Suprapubic skin (tissue), 4 donors: ENCODE results near the gene MSN. TPM values are rescaled to one million over a fixed set of nuclear protein-coding genes. Genes with fewer than 3 reads are reported as not detected.

Source experiments
- DNase-seq, 2 donors: peaks; one replicate each; pipeline ENCODE4 v3.0.0-alpha.2; 2019; ENCODE audit warnings: low spot score in 2 of 2
- H3K27ac ChIP-seq: fragments of 200-600 bp; sonication (generic); one replicate; pipeline ENCODE4 v1.5.1; 2019
- H3K27me3 ChIP-seq: fragments of 200-600 bp; sonication (generic); one replicate; pipeline ENCODE4 v1.5.1; 2019
- H3K36me3 ChIP-seq: fragments of 200-600 bp; sonication (generic); one replicate; pipeline ENCODE4 v1.5.1; 2019
- H3K4me1 ChIP-seq: fragments of 200-600 bp; sonication (generic); one replicate; pipeline ENCODE4 v1.5.1; 2019
- H3K4me3 ChIP-seq: fragments of 200-600 bp; sonication (generic); one replicate; pipeline ENCODE4 v1.5.1; 2019; ENCODE audit warnings: mild to moderate bottlenecking
- H3K9me3 ChIP-seq: fragments of 200-600 bp; sonication (generic); one replicate; pipeline ENCODE4 v1.5.1; 2019
- CTCF ChIP-seq, 2 donors: fragments of 200-600 bp in 1 of 2; fragments of 450-650 bp in 1 of 2; sonication (generic) in 1 of 2; IDR thresholded peaks; one replicate each; pipeline ENCODE4 v1.5.1; 2016 to 2019; ENCODE audit warnings: antibody characterized with exemption in 2 of 2, mild to moderate bottlenecking in 1 of 2, moderate library complexity in 1 of 2
- EP300 ChIP-seq: sonication (generic); formaldehyde crosslinking; IDR thresholded peaks from one replicate; pipeline ENCODE4 v1.6.1; 2017; ENCODE audit warnings: antibody characterized with exemption
- POLR2A ChIP-seq, 2 donors: fragments of 450-650 bp; IDR thresholded peaks; one replicate each; pipeline ENCODE4 v1.6.1; 2017; ENCODE audit warnings: antibody characterized with exemption in 2 of 2, mild to moderate bottlenecking in 2 of 2, moderate library complexity in 2 of 2
- POLR2AphosphoS5 ChIP-seq, 3 donors: sonication (generic); formaldehyde crosslinking; IDR thresholded peaks; one replicate each; pipeline ENCODE4 v1.6.1; 2017; ENCODE audit warnings: antibody characterized with exemption in 3 of 3
- WGBS: methylation state at CpG from one replicate; pipeline ENCODE4 v1.1.5; 2018; 5-methylcytosine and 5-hydroxymethylcytosine counted together
- total RNA-seq, 4 donors: library from RNA; depleted of rRNA; stranded (reverse); fragments of >200 nt; gene quantifications; one replicate each; pipeline ENCODE4 v1.1.0, GENCODE V29; 2016

MSN gene
- total RNA-seq, 4 donors from 2014 or later: 127 to 184 (median 169) TPM

GRCh38 chrX:65667157-65667502 is 324 bp upstream of the MSN start:
- 31% methylated on average over 2 of the region's 6 CpGs for WGBS
- no peak for TF ChIP-seq EP300
- no peak for TF ChIP-seq CTCF (IDR thresholded peaks at IDR 0.05)
- no peak for TF ChIP-seq POLR2AphosphoS5 (IDR thresholded peaks at IDR 0.05)
- no peak for TF ChIP-seq POLR2A (IDR thresholded peaks at IDR 0.05)
- peaks cover 29% of the 10 kb centered on the region for H3K4me1 ChIP-seq

GRCh38 chrX:65668377-65669310 is 1.2 kb downstream of the MSN start:
- Histone ChIP-seq H3K9me3 (no peaks in the 10 kb centered on the region), H3K36me3 (no peaks in the 10 kb centered on the region), H3K27ac (peak overlapping the region; percentile 94), H3K27me3 (no peaks in the 10 kb centered on the region), H3K4me1 (peaks cover 44% of the 10 kb centered on the region), H3K4me3 (peak overlapping the region; percentile 63)
- WGBS: 34% methylated on average over 12 of the region's 13 CpGs
- DNase-seq: peak in 1 of 2 donors; percentile 80
- no peak for TF ChIP-seq EP300
- TF ChIP-seq POLR2AphosphoS5 (IDR thresholded peaks at IDR 0.05): no peak
- no peak for TF ChIP-seq POLR2A (IDR thresholded peaks at IDR 0.05)
- TF ChIP-seq CTCF (IDR thresholded peaks at IDR 0.05): no peak

More at GRCh38 chrX:65667157-65667502, 324 bp upstream of the MSN start:
- Histone ChIP-seq H3K27me3 (no peaks in the 10 kb centered on the region), H3K27ac (peak overlapping the region; percentile 94), H3K9me3 (no peaks in the 10 kb centered on the region), H3K4me3 (peak overlapping the region; percentile 63), H3K36me3 (no peaks in the 10 kb centered on the region)
- no peak for DNase-seq

GRCh38 chrX:65671286-65671685 is 3.8 kb downstream of the MSN start:
- H3K27ac ChIP-seq: peak overlapping the region; percentile 62
- H3K4me1 ChIP-seq: peaks cover 67% of the 10 kb centered on the region
- WGBS: 44% methylated on average over 3 of the region's 3 CpGs
- DNase-seq: no peak
- no peak for TF ChIP-seq EP300
- no peak for TF ChIP-seq CTCF (IDR thresholded peaks at IDR 0.05)
- no peak for TF ChIP-seq POLR2AphosphoS5 (IDR thresholded peaks at IDR 0.05)
- no peak for TF ChIP-seq POLR2A (IDR thresholded peaks at IDR 0.05)
- no peaks in the 10 kb centered on the region for H3K9me3 ChIP-seq
- H3K36me3 ChIP-seq: no peaks in the 10 kb centered on the region
- no peaks in the 10 kb centered on the region for H3K27me3 ChIP-seq
- H3K4me3 ChIP-seq: peak overlapping the region; percentile 14

- TF ChIP-seq POLR2A (IDR thresholded peaks at IDR 0.05) (no peak), POLR2AphosphoS5 (IDR thresholded peaks at IDR 0.05) (no peak), EP300 (no peak), CTCF (IDR thresholded peaks at IDR 0.05) (no peak)
- peaks cover 72% of the 10 kb centered on the region for H3K4me1 ChIP-seq
- H3K4me3 ChIP-seq: no peak overlapping the region
- no peaks in the 10 kb centered on the region for H3K36me3 ChIP-seq
- H3K27ac ChIP-seq: peak overlapping the region; percentile 62
- H3K27me3 ChIP-seq: no peaks in the 10 kb centered on the region
- no peak for DNase-seq
- no peaks in the 10 kb centered on the region for H3K9me3 ChIP-seq
- WGBS: 17% methylated on average over 1 of the region's 1 CpG
Measured at GRCh38 chrX:65671966-65672365, 4.5 kb downstream of the MSN start.

- no peak for DNase-seq
- peak overlapping the region; percentile 9 for H3K4me3 ChIP-seq
- H3K27ac ChIP-seq: peak overlapping the region; percentile 76
- H3K36me3 ChIP-seq: no peaks in the 10 kb centered on the region
- peaks cover 83% of the 10 kb centered on the region for H3K4me1 ChIP-seq
- TF ChIP-seq EP300 (no peak), POLR2AphosphoS5 (IDR thresholded peaks at IDR 0.05) (no peak), POLR2A (IDR thresholded peaks at IDR 0.05) (no peak), CTCF (IDR thresholded peaks at IDR 0.05) (no peak)
- WGBS: 64% methylated on average over 2 of the region's 2 CpGs
- no peaks in the 10 kb centered on the region for H3K9me3 ChIP-seq
- H3K27me3 ChIP-seq: no peaks in the 10 kb centered on the region
Measured at GRCh38 chrX:65673857-65674203, 6.4 kb downstream of the MSN start.
